ENCODE measurements around the gene PVR.

DNA sequence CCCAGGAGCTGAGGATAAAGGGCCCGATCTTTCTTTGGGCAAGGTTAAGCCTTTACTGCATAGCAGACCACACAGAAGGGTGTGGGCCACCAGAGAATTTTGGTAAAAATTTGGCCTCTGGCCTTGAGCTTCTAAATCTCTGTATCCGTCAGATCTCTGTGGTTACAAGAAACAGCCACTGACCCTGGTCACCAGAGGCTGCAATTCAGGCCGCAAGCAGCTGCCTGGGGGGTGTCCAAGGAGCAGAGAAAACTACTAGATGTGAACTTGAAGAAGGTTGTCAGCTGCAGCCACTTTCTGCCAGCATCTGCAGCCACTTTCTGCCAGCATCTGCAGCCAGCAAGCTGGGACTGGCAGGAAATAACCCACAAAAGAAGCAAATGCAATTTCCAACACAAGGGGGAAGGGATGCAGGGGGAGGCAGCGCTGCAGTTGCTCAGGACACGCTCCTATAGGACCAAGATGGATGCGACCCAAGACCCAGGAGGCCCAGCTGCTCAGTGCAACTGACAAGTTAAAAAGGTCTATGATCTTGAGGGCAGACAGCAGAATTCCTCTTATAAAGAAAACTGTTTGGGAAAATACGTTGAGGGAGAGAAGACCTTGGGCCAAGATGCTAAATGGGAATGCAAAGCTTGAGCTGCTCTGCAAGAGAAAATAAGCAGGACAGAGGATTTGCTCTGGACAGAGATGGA, 19.1 kb downstream of the PVR start:
- TF ChIP-seq CTCF (IDR thresholded peaks at IDR 0.05; ENCODE audit: low read depth, low read length, poor library complexity, severe bottlenecking) = no peak
- TF ChIP-seq EZH2phosphoT487 (IDR thresholded peaks at IDR 0.05; ENCODE audit: borderline replicate concordance, low read length) = no peak

Measured in DOHH2 (cell line).